ENCODE results near the gene ARHGAP33. TPM values are rescaled to one million over a fixed set of nuclear protein-coding genes. Genes with fewer than 3 reads are reported as not detected.

Gene ARHGAP33
- total RNA-seq, 5 donors from 2014 or later (not counting 1 experiment from before 2014, with no cell fraction given) = 19.7 to 38.5 (median 22.8) TPM

GRCh38 chr19:35744430-35745327 lies 30.7 kb upstream of the ARHGAP33 start:
- CTCF ChIA-PET = interaction anchor here in 1 of 2 donors (0.6 to 1.5 kb wide), 6 partner anchors 42 to 309 kb away, joined by 3 to 18 read pairs (median 4); partner anchors contain the start of gene THAP8
- H3K4me3 Mint-ChIP-seq = peak overlapping the region; percentile 87 to 99 (median 97)
- H3K27ac Mint-ChIP-seq = peak overlapping the region; percentile 99 to 100
- POLR2A ChIA-PET = interaction anchor here in 1 of 2 donors (0.5 to 0.7 kb wide), 4 partner anchors 18 to 1478 kb away, joined by 3 to 4 read pairs (median 4); no protein-coding TSS in a partner anchor
- peaks cover 0 to 1% of the 10 kb centered on the region in 2 donors for H3K36me3 ChIP-seq (ENCODE audit: control insufficient read depth in 2 of 2, extremely low read depth in 1 of 2, insufficient read depth in 1 of 2, low read length in 1 of 2)
- peaks cover 55 to 68% (median 60%) of the 10 kb centered on the region in 3 donors for H3K4me1 Mint-ChIP-seq
- H3K9me3 Mint-ChIP-seq = no peaks in the 10 kb centered on the region
- peak overlapping the region; percentile 79 to 86 for H3K4me3 ChIP-seq (ENCODE audit: control insufficient read depth in 1 of 2, extremely low read depth in 1 of 2, low read length in 1 of 2)
- H3K27ac ChIP-seq (ENCODE audit: low read length) = peak overlapping the region; percentile 98
- DNase-seq (peak; percentile 86 to 95 (median 92)), ATAC-seq (replicated peaks in 1 of 4) (peak; percentile 61 to 66 (median 64))
- WGBS (ENCODE audit: insufficient coverage) = under 1% methylated on average over 35 of the region's 41 CpGs
- H3K27me3 ChIP-seq (replicated peaks in 1 of 2; ENCODE audit: control insufficient read depth in 2 of 2, extremely low read depth in 1 of 2, insufficient read depth in 2 of 2, low read length in 1 of 2) = no peaks in the 10 kb centered on the region
- peaks cover 13% of the 10 kb centered on the region for H3K36me3 Mint-ChIP-seq
- H3K4me1 ChIP-seq (ENCODE audit: control insufficient read depth in 1 of 2, extremely low read depth in 1 of 2, insufficient read depth in 2 of 2, low read length in 2 of 2) = peaks cover 25 to 80% of the 10 kb centered on the region in 2 experiments
- no peaks in the 10 kb centered on the region for H3K9me3 ChIP-seq
- no peaks in the 10 kb centered on the region for H3K27me3 Mint-ChIP-seq

- H3K36me3 ChIP-seq (ENCODE audit: control insufficient read depth in 2 of 2, extremely low read depth in 1 of 2, insufficient read depth in 1 of 2, low read length in 1 of 2) = no peaks in the 10 kb centered on the region
- DNase-seq (peak; percentile 85 to 99 (median 97)), ATAC-seq (replicated peaks in 1 of 4) (peak; percentile 59 to 66 (median 62))
- peak within 1 kb of the TSS; percentile 99 to 100 for H3K27ac Mint-ChIP-seq
- H3K27me3 Mint-ChIP-seq = no peaks in the 10 kb centered on the region
- no peaks in the 10 kb centered on the region for H3K9me3 Mint-ChIP-seq
- peak within 1 kb of the TSS; percentile 98 for H3K27ac ChIP-seq (ENCODE audit: low read length)
- peaks cover 54 to 72% (median 62%) of the 10 kb centered on the region in 3 donors for H3K4me1 Mint-ChIP-seq
- peak within 1 kb of the TSS; percentile 87 to 99 (median 97) for H3K4me3 Mint-ChIP-seq
- H3K27me3 ChIP-seq (replicated peaks in 1 of 2; ENCODE audit: control insufficient read depth in 2 of 2, extremely low read depth in 1 of 2, insufficient read depth in 2 of 2, low read length in 1 of 2) = no peaks in the 10 kb centered on the region
- CTCF ChIA-PET = interaction anchor here in 1 of 2 donors (0.5 to 1.5 kb wide), 4 partner anchors 9 to 231 kb away, joined by 3 to 18 read pairs (median 4); no protein-coding TSS in a partner anchor
- H3K4me3 ChIP-seq (ENCODE audit: control insufficient read depth in 1 of 2, extremely low read depth in 1 of 2, low read length in 1 of 2) = peak within 1 kb of the TSS; percentile 79 to 86
- H3K4me1 ChIP-seq (ENCODE audit: control insufficient read depth in 1 of 2, extremely low read depth in 1 of 2, insufficient read depth in 2 of 2, low read length in 2 of 2) = peaks cover 25 to 80% of the 10 kb centered on the region in 2 experiments
- POLR2A ChIA-PET = no interaction called here
- no peaks in the 10 kb centered on the region for H3K9me3 ChIP-seq
- peaks cover 13% of the 10 kb centered on the region for H3K36me3 Mint-ChIP-seq
- WGBS (ENCODE audit: insufficient coverage) = under 1% methylated on average over 28 of the region's 40 CpGs
Observed at GRCh38 chr19:35745328-35746086, 29.9 kb upstream of the ARHGAP33 start, which contains the start of the genes PSENEN and U2AF1L4. Gene PSENEN, plus strand, starts transcription at chr19:35745651. Its CDS starts 280 bp downstream, at chr19:35745931. Gene U2AF1L4, minus strand, starts transcription at chr19:35745418. Its CDS starts 27 bp downstream, at chr19:35745391.

GRCh38 chr19:35746087-35746462 lies 29.3 kb upstream of the ARHGAP33 start:
- peak overlapping the region; percentile 59 for H3K27ac ChIP-seq (ENCODE audit: low read length)
- ATAC-seq (replicated peaks in 1 of 4) (no peak), DNase-seq (no peak)
- peaks cover 25 to 75% of the 10 kb centered on the region in 2 experiments for H3K4me1 ChIP-seq (ENCODE audit: control insufficient read depth in 1 of 2, extremely low read depth in 1 of 2, insufficient read depth in 2 of 2, low read length in 2 of 2)
- no peaks in the 10 kb centered on the region for H3K27me3 Mint-ChIP-seq
- ChIA-PET POLR2A (no interaction called here), CTCF (interaction anchor here in 1 of 2 donors (0.6 to 1.5 kb wide), 3 partner anchors 8 to 231 kb away, joined by 3 to 18 read pairs (median 3); no protein-coding TSS in a partner anchor)
- peaks cover 54 to 66% (median 57%) of the 10 kb centered on the region in 3 donors for H3K4me1 Mint-ChIP-seq
- H3K27me3 ChIP-seq (replicated peaks in 1 of 2; ENCODE audit: control insufficient read depth in 2 of 2, extremely low read depth in 1 of 2, insufficient read depth in 2 of 2, low read length in 1 of 2) = no peaks in the 10 kb centered on the region
- H3K9me3 Mint-ChIP-seq = no peaks in the 10 kb centered on the region
- no peaks in the 10 kb centered on the region for H3K36me3 ChIP-seq (ENCODE audit: control insufficient read depth in 2 of 2, extremely low read depth in 1 of 2, insufficient read depth in 1 of 2, low read length in 1 of 2)
- H3K9me3 ChIP-seq = no peaks in the 10 kb centered on the region
- peak overlapping the region; percentile 99 to 100 for H3K27ac Mint-ChIP-seq
- 3% methylated on average over 3 of the region's 4 CpGs for WGBS (ENCODE audit: insufficient coverage)
- H3K36me3 Mint-ChIP-seq = peaks cover 13% of the 10 kb centered on the region
- H3K4me3 Mint-ChIP-seq = peak overlapping the region; percentile 87 to 99 (median 97)
- H3K4me3 ChIP-seq (ENCODE audit: control insufficient read depth in 1 of 2, extremely low read depth in 1 of 2, low read length in 1 of 2) = peak overlapping the region; percentile 79 to 86

- H3K27me3 ChIP-seq (replicated peaks in 1 of 2; ENCODE audit: control insufficient read depth in 2 of 2, extremely low read depth in 1 of 2, insufficient read depth in 2 of 2, low read length in 1 of 2) = no peaks in the 10 kb centered on the region
- H3K36me3 Mint-ChIP-seq = peaks cover 13% of the 10 kb centered on the region
- ATAC-seq (replicated peaks in 1 of 4) (no peak), DNase-seq (no peak)
- H3K27ac Mint-ChIP-seq = peak overlapping the region; percentile 99 to 100
- H3K4me3 Mint-ChIP-seq = peak overlapping the region; percentile 87 to 99 (median 97)
- no peaks in the 10 kb centered on the region for H3K9me3 Mint-ChIP-seq
- no peaks in the 10 kb centered on the region for H3K36me3 ChIP-seq (ENCODE audit: control insufficient read depth in 2 of 2, extremely low read depth in 1 of 2, insufficient read depth in 1 of 2, low read length in 1 of 2)
- no peaks in the 10 kb centered on the region for H3K9me3 ChIP-seq
- H3K27ac ChIP-seq (ENCODE audit: low read length) = no peak overlapping the region
- H3K27me3 Mint-ChIP-seq = no peaks in the 10 kb centered on the region
- ChIA-PET POLR2A (no interaction called here), CTCF (no interaction called here)
- H3K4me1 Mint-ChIP-seq = peaks cover 54 to 66% (median 56%) of the 10 kb centered on the region in 3 donors
- H3K4me1 ChIP-seq (ENCODE audit: control insufficient read depth in 1 of 2, extremely low read depth in 1 of 2, insufficient read depth in 2 of 2, low read length in 2 of 2) = peaks cover 25 to 71% of the 10 kb centered on the region in 2 experiments
- 98% methylated on average over 4 of the region's 5 CpGs for WGBS (ENCODE audit: insufficient coverage)
- no peak overlapping the region for H3K4me3 ChIP-seq (ENCODE audit: control insufficient read depth in 1 of 2, extremely low read depth in 1 of 2, low read length in 1 of 2)
Observed at GRCh38 chr19:35746531-35746930, 28.8 kb upstream of the ARHGAP33 start.

- CTCF ChIA-PET = interaction anchor here in 1 of 2 donors (0.6 to 1.0 kb wide), 10 partner anchors 34 to 607 kb away, joined by 3 to 5 read pairs (median 4); partner anchors contain the start of gene COX6B1
Observed at GRCh38 chr19:35748106-35749020, 27.0 kb upstream of the ARHGAP33 start, which contains the start of gene LIN37. Gene LIN37, plus strand, starts transcription at chr19:35748576. Its CDS starts 149 bp downstream, at chr19:35748725.

More at GRCh38 chr19:35748106-35749020, 27.0 kb upstream of the ARHGAP33 start, which contains the start of gene LIN37:
- POLR2A ChIA-PET = interaction anchor here (0.6 to 1.1 kb wide), 4 partner anchors 24 to 100 kb away, joined by 3 to 5 read pairs (median 4); partner anchors contain the start of gene COX6B1 (in 1 of the 2)
- peak within 1 kb of the TSS; percentile 95 to 97 (median 96) for H3K4me3 Mint-ChIP-seq
- WGBS (ENCODE audit: insufficient coverage) = under 1% methylated on average over 19 of the region's 45 CpGs
- peaks cover 39 to 53% (median 43%) of the 10 kb centered on the region in 3 donors for H3K4me1 Mint-ChIP-seq
- Histone ChIP-seq H3K27ac (ENCODE audit: low read length) (peak within 1 kb of the TSS; percentile 74), H3K4me1 (ENCODE audit: control insufficient read depth in 1 of 2, extremely low read depth in 1 of 2, insufficient read depth in 2 of 2, low read length in 2 of 2) (peaks cover 18 to 54% of the 10 kb centered on the region in 2 experiments), H3K36me3 (ENCODE audit: control insufficient read depth in 2 of 2, extremely low read depth in 1 of 2, insufficient read depth in 1 of 2, low read length in 1 of 2) (peaks cover 0 to 16% of the 10 kb centered on the region in 2 donors), H3K4me3 (ENCODE audit: control insufficient read depth in 1 of 2, extremely low read depth in 1 of 2, low read length in 1 of 2) (peak within 1 kb of the TSS; percentile 95 to 98), H3K27me3 (replicated peaks in 1 of 2; ENCODE audit: control insufficient read depth in 2 of 2, extremely low read depth in 1 of 2, insufficient read depth in 2 of 2, low read length in 1 of 2) (peaks cover 0 to 3% of the 10 kb centered on the region in 2 experiments), H3K9me3 (no peaks in the 10 kb centered on the region)
- no peaks in the 10 kb centered on the region for H3K9me3 Mint-ChIP-seq
- peak within 1 kb of the TSS; percentile 95 to 97 for H3K27ac Mint-ChIP-seq
- H3K27me3 Mint-ChIP-seq = no peaks in the 10 kb centered on the region
- ATAC-seq (replicated peaks in 1 of 4) (peak; percentile 72 to 75 (median 73)), DNase-seq (peak; percentile 95 to 100 (median 99))
- peaks cover 10% of the 10 kb centered on the region for H3K36me3 Mint-ChIP-seq
